ENCODE results near the gene CDON. TPM values are rescaled to one million over a fixed set of nuclear protein-coding genes. Genes with fewer than 3 reads are reported as not detected.

The CDON gene
- total RNA-seq, 1 experiment from 2014 or later = 17.1 TPM

GRCh38 chr11:125939081-125939521 is 123.6 kb downstream of the CDON start:
- Histone ChIP-seq H3K9me3 (ENCODE audit: control insufficient read depth, insufficient read depth, low read depth, low read length) (no peaks in the 10 kb centered on the region), H3K4me3 (ENCODE audit: low read depth in 2 of 2, low read length in 2 of 2) (no peak overlapping the region), H3K4me1 (ENCODE audit: control insufficient read depth, insufficient read depth, low read length) (no peaks in the 10 kb centered on the region), H3K27me3 (ENCODE audit: control insufficient read depth, insufficient read depth, low read length) (no peaks in the 10 kb centered on the region), H3K36me3 (ENCODE audit: control insufficient read depth, insufficient read depth, low read length) (no peaks in the 10 kb centered on the region), H3K27ac (ENCODE audit: low read length) (no peak overlapping the region)
- no peak for DNase-seq (ENCODE audit: low read depth, low spot score)
- in situ Hi-C loops (cut with HindIII; ENCODE audit: low pct_unique_long_range_greater_than_20kb, low sequenced_read_pairs) = loop anchor here (25.0 kb wide), 1 partner anchor 273 kb away; the partner anchor contains the start of genes FAM118B and RPUSD4
- TF ChIP-seq TCF7L2 (IDR thresholded peaks at IDR 0.05; ENCODE audit: low read depth, low read length) (no peak), POLR2AphosphoS5 (IDR thresholded peaks at IDR 0.05; ENCODE audit: low read depth, low read length) (no peak), CTCF (IDR thresholded peaks at IDR 0.05) (no peak), SIN3A (IDR thresholded peaks at IDR 0.05; ENCODE audit: borderline replicate concordance, insufficient read depth, low read depth, low read length) (no peak), REST (IDR thresholded peaks at IDR 0.05; ENCODE audit: insufficient read depth in 1 of 2, low read depth in 2 of 2, low read length in 1 of 2) (no peak)
- ATAC-seq = no peak
- CTCF ChIA-PET = no interaction called here
- POLR2A ChIA-PET = no interaction called here
- intact Hi-C loops (cut with micrococcal nuclease; ENCODE audit: unreplicated experiment) = no loop called here
- no TSS peak for BruUV-seq (replicated peaks)

- POLR2A ChIA-PET = no interaction called here
- no peaks in the 10 kb centered on the region for H3K4me1 ChIP-seq (ENCODE audit: control insufficient read depth, insufficient read depth, low read length)
- ATAC-seq (no peak), DNase-seq (ENCODE audit: low read depth, low spot score) (no peak)
- no peaks in the 10 kb centered on the region for H3K27me3 ChIP-seq (ENCODE audit: control insufficient read depth, insufficient read depth, low read length)
- TF ChIP-seq REST (IDR thresholded peaks at IDR 0.05; ENCODE audit: insufficient read depth in 1 of 2, low read depth in 2 of 2, low read length in 1 of 2) = no peak
- TF ChIP-seq SIN3A (IDR thresholded peaks at IDR 0.05; ENCODE audit: borderline replicate concordance, insufficient read depth, low read depth, low read length) = no peak
- no peak for TF ChIP-seq POLR2AphosphoS5 (IDR thresholded peaks at IDR 0.05; ENCODE audit: low read depth, low read length)
- no peak for TF ChIP-seq CTCF (IDR thresholded peaks at IDR 0.05)
- no peak for TF ChIP-seq TCF7L2 (IDR thresholded peaks at IDR 0.05; ENCODE audit: low read depth, low read length)
- H3K9me3 ChIP-seq (ENCODE audit: control insufficient read depth, insufficient read depth, low read depth, low read length) = no peaks in the 10 kb centered on the region
- no peak overlapping the region for H3K27ac ChIP-seq (ENCODE audit: low read length)
- intact Hi-C loops (cut with micrococcal nuclease; ENCODE audit: unreplicated experiment) (no loop called here), in situ Hi-C loops (cut with HindIII; ENCODE audit: low pct_unique_long_range_greater_than_20kb, low sequenced_read_pairs) (loop anchor here (25.0 kb wide), 1 partner anchor 274 kb away; the partner anchor contains the start of genes FAM118B and RPUSD4)
- no peaks in the 10 kb centered on the region for H3K36me3 ChIP-seq (ENCODE audit: control insufficient read depth, insufficient read depth, low read length)
- BruUV-seq (replicated peaks) = no TSS peak
- H3K4me3 ChIP-seq (ENCODE audit: low read depth in 2 of 2, low read length in 2 of 2) = no peak overlapping the region
- CTCF ChIA-PET = no interaction called here
These were observed 124.2 kb downstream of the CDON start for GRCh38 chr11:125938418-125938817.

Measured in Panc1 (cell line).